NCI-H524 (cell line): ENCODE data around the gene EZR.

ENCODE experiments used
- DNase-seq, 2 experiments: peaks; one replicate each; lab custom pipeline; 2025; lab: John Stamatoyannopoulos, UW

EZR gene

GRCh38 chr6:158817728-158818580 is 1.2 kb downstream of the EZR start:
- peak; percentile 44 to 79 for DNase-seq

GRCh38 chr6:158816803-158817727 is 2.1 kb downstream of the EZR start:
- peak; percentile 55 to 74 for DNase-seq

DNA sequence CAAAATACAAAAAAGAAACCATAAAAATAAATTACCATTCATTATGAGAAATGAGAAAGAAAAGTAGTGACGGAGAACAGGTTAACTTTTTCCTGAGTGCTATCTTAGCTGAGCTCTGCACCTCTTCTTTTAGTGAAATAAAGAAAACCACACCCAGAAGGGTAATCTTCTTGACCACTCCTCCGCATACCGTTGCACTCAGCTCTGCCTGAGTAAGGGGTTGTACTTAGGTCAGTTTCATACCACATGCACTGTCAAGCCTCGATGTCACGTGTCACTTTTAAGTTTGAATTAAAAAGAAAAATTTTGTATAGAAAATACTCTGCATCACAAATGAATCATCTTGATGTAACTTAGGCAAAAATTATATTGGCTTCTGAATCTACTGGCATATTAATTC is 2.8 kb downstream of the EZR start:
- no peak for DNase-seq

- DNase-seq, result no peak
Measured at GRCh38 chr6:158815907-158816306, 3.3 kb downstream of the EZR start.

GRCh38 chr6:158815379-158815724 is 3.8 kb downstream of the EZR start:
- DNase-seq, result no peak

DNA sequence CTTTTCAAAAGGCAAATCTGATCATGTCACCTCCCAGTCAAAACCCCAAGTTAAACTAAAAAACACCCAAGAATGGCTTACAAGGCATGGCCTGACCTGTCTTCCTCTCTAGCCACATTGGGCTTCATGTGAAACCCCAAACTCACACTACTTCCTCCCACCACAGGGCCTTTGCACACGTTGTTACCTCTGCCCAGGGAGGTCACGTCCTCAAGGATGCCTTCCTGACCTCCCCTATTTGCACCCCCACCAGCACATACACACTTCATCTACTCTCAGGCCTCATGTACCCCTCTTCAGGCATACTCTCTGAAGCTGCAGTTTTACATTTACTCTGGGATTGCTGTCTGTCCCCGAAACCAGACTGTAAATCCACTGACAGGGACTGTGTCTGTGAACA is 6.1 kb downstream of the EZR start:
- DNase-seq, result no peak

DNA sequence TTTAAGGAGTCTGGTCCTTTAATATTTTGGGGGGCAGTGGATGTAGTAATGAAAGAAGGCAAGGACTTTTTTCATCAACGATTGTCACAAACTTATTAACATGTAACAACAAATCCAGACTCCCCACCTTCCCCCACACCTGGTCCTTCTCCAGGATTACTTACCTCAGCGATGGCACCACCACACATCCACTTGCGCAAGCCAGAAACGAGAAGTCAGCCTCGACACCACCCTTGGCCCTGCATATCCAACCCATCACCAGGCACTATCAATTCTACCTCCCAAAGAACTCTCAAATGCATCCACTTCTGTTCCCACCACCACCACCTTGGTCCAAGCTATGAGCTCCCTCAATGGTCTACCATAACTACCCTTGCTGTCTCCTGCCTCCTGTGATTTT is 6.6 kb downstream of the EZR start:
- DNase-seq, result no peak

- no peak for DNase-seq
Measured at GRCh38 chr6:158810155-158811095, 8.7 kb downstream of the EZR start.

DNA sequence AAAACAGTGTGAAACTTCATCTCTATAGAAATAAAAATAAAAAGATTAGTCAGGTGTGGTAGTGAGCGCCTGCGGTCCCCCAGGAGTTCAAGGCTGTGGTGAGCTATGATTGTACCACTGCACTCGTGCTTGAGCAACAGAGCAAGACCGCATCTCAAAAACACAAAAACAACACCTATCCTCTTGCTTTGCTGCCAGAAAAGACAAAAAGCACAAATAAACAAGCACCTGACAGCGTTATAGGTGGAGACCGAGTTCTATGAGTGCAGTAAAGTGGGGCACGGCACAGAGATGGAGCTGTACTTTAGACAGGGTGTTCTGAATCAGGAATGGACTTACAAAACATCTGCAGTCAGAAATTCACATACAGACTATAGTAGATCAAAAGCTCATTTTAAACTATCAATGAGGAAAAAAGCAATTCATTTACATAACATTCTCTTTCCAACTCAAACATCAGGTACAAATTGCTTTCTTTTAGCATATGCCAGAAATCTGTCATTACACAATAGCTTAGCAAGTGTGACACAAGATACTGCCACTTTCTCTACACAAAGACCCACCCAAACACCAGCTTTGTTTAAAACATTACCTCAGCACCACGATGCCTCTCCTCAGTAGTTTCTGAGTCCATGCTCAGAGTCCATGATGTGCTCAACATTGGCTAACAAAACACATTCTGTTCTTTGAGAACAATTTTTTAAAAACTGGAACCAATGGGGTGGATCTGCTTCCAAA is 10.1 kb downstream of the EZR start:
- no peak for DNase-seq

DNA sequence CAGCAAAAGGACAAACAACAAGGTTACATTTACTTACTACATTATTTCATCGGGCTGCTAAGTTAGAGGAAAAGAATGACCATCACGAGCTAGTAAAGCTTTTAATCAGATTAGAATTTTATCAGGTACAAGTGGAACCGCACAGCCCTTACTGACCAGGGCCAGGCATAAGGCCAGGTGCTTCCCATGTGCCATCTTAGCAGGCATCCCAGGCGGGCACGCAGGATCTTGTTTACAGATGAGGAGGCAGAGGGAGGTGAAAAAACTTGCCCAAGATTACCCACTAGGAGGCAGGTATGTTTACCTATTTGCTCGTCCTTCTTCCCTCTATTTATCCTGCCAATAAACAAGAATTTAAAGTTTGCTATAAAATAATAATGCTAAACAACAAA is 10.7 kb downstream of the EZR start:
- DNase-seq, result peak in 1 of 2 experiments; percentile 21

- DNase-seq, result no peak
Measured at GRCh38 chr6:158807515-158808441, 11.4 kb downstream of the EZR start.

GRCh38 chr6:158805698-158806377 is 13.3 kb downstream of the EZR start:
- no peak for DNase-seq

- DNase-seq, result no peak
Measured at GRCh38 chr6:158804207-158804606, 15.0 kb downstream of the EZR start.

- DNase-seq, result peak in 1 of 2 experiments; percentile 37
Measured at GRCh38 chr6:158803733-158804143, 15.4 kb downstream of the EZR start.

- DNase-seq, result peak; percentile 69 to 81
Measured at GRCh38 chr6:158801655-158802294, 17.4 kb downstream of the EZR start.

GRCh38 chr6:158799051-158799792 is 19.9 kb downstream of the EZR start:
- peak; percentile 99 to 100 for DNase-seq

DNA sequence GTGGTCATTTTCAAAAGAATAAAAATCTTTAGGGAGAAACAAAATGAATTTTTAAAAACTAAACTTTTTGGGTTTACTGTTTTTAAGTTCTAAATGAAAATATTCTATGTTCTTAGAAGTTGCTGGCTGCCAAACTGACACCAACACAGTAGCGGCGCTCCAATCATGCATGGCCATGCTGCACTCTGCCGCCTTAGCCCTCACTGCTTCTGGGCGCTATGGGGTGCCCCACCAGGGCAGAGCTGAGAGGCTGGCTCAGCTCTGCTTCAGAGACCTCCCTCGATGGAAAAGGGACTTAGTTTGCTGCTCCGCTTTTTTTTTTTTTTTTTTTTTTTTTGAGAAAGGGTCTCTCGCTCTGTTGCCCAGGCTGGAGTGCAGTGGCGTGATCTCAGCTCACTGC is 20.9 kb downstream of the EZR start:
- peak in 1 of 2 experiments; percentile 33 for DNase-seq
